Smooth muscle cell (in vitro differentiated cells): ENCODE results near the gene SLC16A2. TPM values are rescaled to one million over a fixed set of nuclear protein-coding genes. Genes with fewer than 3 reads are reported as not detected.

Experiments used
- DNase-seq: peaks from one replicate; lab custom pipeline; 2025; ENCODE audit not compliant: unreplicated experiment; lab: John Stamatoyannopoulos, UW
- H2AFZ ChIP-seq: fragments of 200-600 bp; sonication (generic); 2 replicates; pipeline ENCODE4 v1.6.0; 2016; ENCODE audit warnings: antibody characterized with exemption, low read depth, mild to moderate bottlenecking
- H3F3A ChIP-seq: fragments of 200-600 bp; sonication (generic); 2 replicates; pipeline ENCODE4 v1.6.0; 2017; ENCODE audit warnings: antibody characterized with exemption, low read depth
- H3K27ac ChIP-seq: fragments of 200-600 bp; sonication (generic); 2 replicates; pipeline ENCODE4 v1.5.1; 2016; ENCODE audit warnings: low read depth, mild to moderate bottlenecking
- H3K27me3 ChIP-seq: fragments of 200-600 bp; sonication (generic); 2 replicates; pipeline ENCODE4 v1.6.1; 2016; ENCODE audit warnings: low read depth, mild to moderate bottlenecking
- H3K36me3 ChIP-seq: fragments of 200-600 bp; sonication (generic); 2 replicates; pipeline ENCODE4 v1.5.1; 2016; ENCODE audit warnings: low read depth
- H3K4me1 ChIP-seq: fragments of 200-600 bp; sonication (generic); 2 replicates; pipeline ENCODE4 v1.5.1; 2016; ENCODE audit warnings: low read depth
- H3K4me2 ChIP-seq: fragments of 200-600 bp; sonication (generic); 2 replicates; pipeline ENCODE4 v1.6.0; 2016; ENCODE audit warnings: mild to moderate bottlenecking
- H3K4me3 ChIP-seq: fragments of 200-600 bp; sonication (generic); 2 replicates; pipeline ENCODE4 v1.5.1; 2016; ENCODE audit warnings: mild to moderate bottlenecking
- H3K79me2 ChIP-seq: fragments of 200-600 bp; sonication (generic); 2 replicates; pipeline ENCODE4 v1.6.0; 2016; ENCODE audit warnings: low read depth, mild to moderate bottlenecking
- H3K9ac ChIP-seq: fragments of 200-600 bp; sonication (generic); 2 replicates; pipeline ENCODE4 v1.6.0; 2016; ENCODE audit warnings: low read depth
- H3K9me3 ChIP-seq: fragments of 200-600 bp; sonication (generic); replicated peaks from 2 replicates; pipeline ENCODE4 v1.5.1; 2016; ENCODE audit warnings: low read depth
- H4K20me1 ChIP-seq: fragments of 200-600 bp; sonication (generic); 2 replicates; pipeline ENCODE4 v1.6.0; 2016; ENCODE audit warnings: low read depth
- WGBS: methylation state at CpG from one replicate; pipeline ENCODE4 v1.1.7; 2016; ENCODE audit warnings: low lambda C conversion rate; 5-methylcytosine and 5-hydroxymethylcytosine counted together
- polyA plus RNA-seq: library from polyadenylated mRNA; unstranded; fragments of >200 nt; fragmentation: Nextera tagmentation; extraction: Ambion mirVana; gene quantifications from 2 replicates; pipeline ENCODE4 v1.2.1, GENCODE V29; 2016
- total RNA-seq: library from RNA; depleted of rRNA; stranded (reverse); fragments of >200 nt; gene quantifications from 2 replicates; pipeline ENCODE4 v1.2.3, GENCODE V29; 2014
- TF ChIP-seq, protein P1 (sequence below): fragments of 200-600 bp; sonication (generic); IDR thresholded peaks from 2 replicates; pipeline ENCODE4 v1.5.1; 2017; ENCODE audit warnings: borderline replicate concordance, mild to moderate bottlenecking, antibody characterized with exemption; ENCODE audit not compliant: insufficient read depth, poor library complexity, severe bottlenecking

The SLC16A2 gene
- total and polyA plus RNA-seq, 2 experiments from 2014 or later, result 13.4 to 17.8 TPM

DNA sequence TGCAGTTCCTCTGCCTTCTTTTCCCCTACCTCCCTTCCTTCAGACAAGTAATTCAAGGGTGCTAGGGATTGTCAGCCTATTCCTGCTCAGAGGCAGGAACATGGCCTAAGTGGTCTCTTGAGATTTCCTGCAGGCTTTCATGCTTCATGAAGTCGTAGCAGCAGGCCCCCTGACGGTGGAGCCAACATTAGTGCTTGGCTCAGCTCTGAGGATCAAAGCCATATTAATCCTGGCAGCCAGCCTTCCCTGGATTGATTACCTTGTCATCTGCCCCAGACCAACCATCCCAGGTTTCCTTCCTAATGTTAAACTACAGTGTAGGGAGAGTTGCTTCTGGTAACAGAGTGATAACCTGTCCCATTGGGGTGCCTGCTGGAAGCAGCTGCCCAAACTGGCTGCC lies 84.1 kb downstream of the SLC16A2 start:
- Histone ChIP-seq H3K4me3 (no peak overlapping the region), H3K79me2 (no peaks in the 10 kb centered on the region), H3K9ac (no peak overlapping the region), H3F3A (no peaks in the 10 kb centered on the region), H3K4me1 (no peaks in the 10 kb centered on the region), H2AFZ (no peak overlapping the region), H3K4me2 (no peak overlapping the region), H3K27me3 (no peaks in the 10 kb centered on the region), H3K27ac (no peak overlapping the region), H3K9me3 (peaks cover 4% of the 10 kb centered on the region), H4K20me1 (no peaks in the 10 kb centered on the region), H3K36me3 (no peaks in the 10 kb centered on the region)
- DNase-seq, result no peak
- TF ChIP-seq, protein P1, sequence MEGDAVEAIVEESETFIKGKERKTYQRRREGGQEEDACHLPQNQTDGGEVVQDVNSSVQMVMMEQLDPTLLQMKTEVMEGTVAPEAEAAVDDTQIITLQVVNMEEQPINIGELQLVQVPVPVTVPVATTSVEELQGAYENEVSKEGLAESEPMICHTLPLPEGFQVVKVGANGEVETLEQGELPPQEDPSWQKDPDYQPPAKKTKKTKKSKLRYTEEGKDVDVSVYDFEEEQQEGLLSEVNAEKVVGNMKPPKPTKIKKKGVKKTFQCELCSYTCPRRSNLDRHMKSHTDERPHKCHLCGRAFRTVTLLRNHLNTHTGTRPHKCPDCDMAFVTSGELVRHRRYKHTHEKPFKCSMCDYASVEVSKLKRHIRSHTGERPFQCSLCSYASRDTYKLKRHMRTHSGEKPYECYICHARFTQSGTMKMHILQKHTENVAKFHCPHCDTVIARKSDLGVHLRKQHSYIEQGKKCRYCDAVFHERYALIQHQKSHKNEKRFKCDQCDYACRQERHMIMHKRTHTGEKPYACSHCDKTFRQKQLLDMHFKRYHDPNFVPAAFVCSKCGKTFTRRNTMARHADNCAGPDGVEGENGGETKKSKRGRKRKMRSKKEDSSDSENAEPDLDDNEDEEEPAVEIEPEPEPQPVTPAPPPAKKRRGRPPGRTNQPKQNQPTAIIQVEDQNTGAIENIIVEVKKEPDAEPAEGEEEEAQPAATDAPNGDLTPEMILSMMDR, result no peak
- WGBS, result 31% methylated on average over 2 of the region's 2 CpGs

DNA sequence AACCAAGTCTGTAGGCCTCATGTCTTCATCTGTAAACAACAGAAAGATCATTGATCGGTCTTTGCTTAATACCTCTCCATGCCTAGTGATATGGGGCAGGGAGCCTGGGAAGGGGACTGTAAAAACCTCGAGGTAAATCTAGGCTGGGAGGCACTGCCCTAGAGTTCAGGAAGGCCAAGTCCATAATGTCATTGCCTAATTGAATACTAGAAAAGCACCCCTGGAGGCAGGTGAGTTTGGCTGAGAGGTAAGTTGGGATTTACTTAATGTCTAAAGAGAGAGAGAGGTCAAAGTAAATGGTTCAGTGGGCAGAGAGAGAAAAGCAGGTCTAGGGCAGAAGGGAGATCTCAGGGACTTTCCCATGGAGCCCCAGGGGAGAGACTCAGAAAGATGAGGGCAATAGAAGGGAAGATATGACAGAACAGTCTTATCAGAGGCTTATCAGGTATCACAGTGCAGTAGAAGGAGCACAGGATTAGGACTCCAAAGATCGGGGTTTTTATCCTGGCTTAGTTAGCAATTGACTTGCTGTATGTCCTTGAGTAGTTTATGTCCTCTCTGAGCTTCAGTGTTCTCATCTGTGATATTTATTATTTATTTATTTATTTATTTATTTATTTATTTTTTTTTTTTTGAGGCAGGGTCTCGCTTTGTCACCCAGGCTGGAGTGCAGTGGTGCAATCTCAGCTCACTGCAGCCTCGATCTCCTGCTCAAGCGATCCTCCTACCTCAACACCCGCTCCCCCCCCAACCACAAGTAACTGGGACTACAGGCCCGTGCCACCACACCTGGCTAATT lies 85.2 kb downstream of the SLC16A2 start:
- DNase-seq, result no peak
- TF ChIP-seq, protein P1, result no peak

DNA sequence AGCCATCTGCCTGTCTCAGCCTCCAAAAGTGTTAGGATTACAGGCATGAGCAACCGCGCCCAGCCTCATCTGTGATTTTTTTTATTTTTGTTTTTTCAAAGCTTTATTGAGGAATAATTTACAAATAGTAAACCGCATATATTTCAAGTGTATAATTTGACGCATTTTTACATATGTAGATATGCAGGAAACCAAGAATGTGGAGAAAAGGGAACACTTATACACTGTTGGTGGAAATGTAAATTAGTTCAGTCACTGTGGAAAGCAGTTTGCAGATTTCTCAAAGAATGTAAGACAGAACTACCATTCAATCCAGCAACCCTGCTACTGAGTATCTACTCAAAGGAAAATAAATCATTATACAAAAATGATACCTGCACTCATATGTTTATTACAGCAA lies 85.9 kb downstream of the SLC16A2 start:
- Histone ChIP-seq H4K20me1 (no peaks in the 10 kb centered on the region), H3K27ac (no peak overlapping the region), H3K9me3 (peaks cover 4% of the 10 kb centered on the region), H3K9ac (no peak overlapping the region), H3K4me3 (no peak overlapping the region), H3K4me2 (no peak overlapping the region), H3K79me2 (no peaks in the 10 kb centered on the region), H2AFZ (no peak overlapping the region), H3K4me1 (no peaks in the 10 kb centered on the region), H3K27me3 (no peaks in the 10 kb centered on the region), H3K36me3 (no peaks in the 10 kb centered on the region), H3F3A (no peaks in the 10 kb centered on the region)
- 88% methylated on average over 4 of the region's 4 CpGs for whole genome bisulfite sequencing
- TF ChIP-seq, protein P1, result no peak
- no peak for DNase-seq

More for the DNA sequence above, 85.2 kb downstream of the SLC16A2 start:
- no peaks in the 10 kb centered on the region for H4K20me1 ChIP-seq
- H3K4me2 ChIP-seq, result no peak overlapping the region
- no peaks in the 10 kb centered on the region for H3K36me3 ChIP-seq
- no peaks in the 10 kb centered on the region for H3K4me1 ChIP-seq
- no peak overlapping the region for H3K27ac ChIP-seq
- peaks cover 4% of the 10 kb centered on the region for H3K9me3 ChIP-seq
- 82% methylated on average over 8 of the region's 8 CpGs for WGBS
- H3K79me2 ChIP-seq, result no peaks in the 10 kb centered on the region
- no peak overlapping the region for H2AFZ ChIP-seq
- H3K4me3 ChIP-seq, result no peak overlapping the region
- H3F3A ChIP-seq, result no peaks in the 10 kb centered on the region
- no peaks in the 10 kb centered on the region for H3K27me3 ChIP-seq
- no peak overlapping the region for H3K9ac ChIP-seq

DNA sequence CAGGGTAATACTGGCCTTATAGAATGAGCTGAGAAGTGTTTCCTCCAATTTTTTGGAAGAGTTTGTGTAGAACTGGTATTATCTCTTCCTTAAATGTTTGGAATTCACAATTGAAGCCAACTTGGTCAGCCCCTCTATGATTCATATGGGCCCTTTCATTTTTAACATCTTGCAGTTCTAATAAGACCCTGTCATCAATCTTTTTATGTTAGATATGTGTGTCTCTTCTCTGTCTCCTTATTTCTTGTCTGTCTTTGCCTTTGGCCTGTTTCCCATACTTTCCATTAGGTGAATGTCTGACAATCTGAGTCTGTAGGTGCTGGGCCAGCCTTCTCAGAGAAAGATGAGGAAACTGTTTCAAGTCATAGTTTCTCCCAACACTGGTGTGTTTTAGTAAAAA lies 88.7 kb downstream of the SLC16A2 start:
- no peak overlapping the region for H3K9ac ChIP-seq
- H3K4me2 ChIP-seq, result no peak overlapping the region
- no peaks in the 10 kb centered on the region for H4K20me1 ChIP-seq
- H3K27ac ChIP-seq, result no peak overlapping the region
- no peak overlapping the region for H3K4me3 ChIP-seq
- H3K9me3 ChIP-seq, result peaks cover 4% of the 10 kb centered on the region
- no peaks in the 10 kb centered on the region for H3K36me3 ChIP-seq
- no peaks in the 10 kb centered on the region for H3K27me3 ChIP-seq
- H2AFZ ChIP-seq, result no peak overlapping the region
- TF ChIP-seq, protein P1, result no peak
- DNase-seq, result no peak
- H3K4me1 ChIP-seq, result peaks cover 4% of the 10 kb centered on the region
- H3F3A ChIP-seq, result no peaks in the 10 kb centered on the region
- H3K79me2 ChIP-seq, result no peaks in the 10 kb centered on the region
